Measurements from ENCODE around the gene OR2T11.

The OR2T11 gene

DNA sequence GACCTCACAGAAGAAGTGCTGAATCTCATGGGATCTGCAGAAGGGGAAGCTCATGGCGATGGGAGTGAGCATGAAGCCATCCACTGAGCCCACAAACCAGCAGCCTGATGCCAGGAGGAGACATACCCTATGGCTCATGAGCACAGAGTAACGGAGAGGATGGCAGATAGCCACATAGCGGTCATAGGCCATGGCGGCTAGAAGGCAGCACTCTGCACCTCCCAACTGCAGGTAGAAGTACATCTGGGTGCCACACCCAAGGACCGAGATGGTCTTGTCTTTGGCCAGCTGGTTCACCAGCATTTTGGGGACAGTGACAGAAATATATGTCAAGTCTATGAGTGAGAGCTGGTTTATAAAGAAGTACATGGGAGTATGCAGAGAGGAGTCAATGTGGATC, 41.7 kb downstream of the OR2T11 start:
- Histone ChIP-seq H3K14ac (ENCODE audit: low read length in 2 of 2) (no peak overlapping the region), H3K9ac (ENCODE audit: low read length) (no peak overlapping the region), H3K27ac (ENCODE audit: low read length, poor library complexity, severe bottlenecking) (no peak overlapping the region), H2BK12ac (ENCODE audit: low read length in 2 of 2) (no peak overlapping the region), H3K4me1 (ENCODE audit: control insufficient read depth, insufficient read depth, low read depth, low read length) (no peaks in the 10 kb centered on the region), H4K91ac (ENCODE audit: low read length) (no peak overlapping the region), H2BK5ac (ENCODE audit: low read depth, low read length, poor library complexity, severe bottlenecking) (no peak overlapping the region), H2AK5ac (ENCODE audit: low read length, severe bottlenecking) (no peak overlapping the region), H3K4me3 (ENCODE audit: insufficient read depth in 1 of 2, low read depth in 1 of 2, low read length in 2 of 2) (no peak overlapping the region), H3K27me3 (ENCODE audit: control insufficient read depth in 1 of 2, insufficient read depth in 1 of 2, low read length in 2 of 2) (no peaks in the 10 kb centered on the region), H3K36me3 (ENCODE audit: control insufficient read depth in 1 of 2, insufficient read depth in 2 of 2, low read depth in 1 of 2, low read length in 2 of 2) (no peaks in the 10 kb centered on the region), H3K9me3 (ENCODE audit: control insufficient read depth, low read length) (peaks cover 12% of the 10 kb centered on the region), H2BK15ac (ENCODE audit: low read depth, poor library complexity, severe bottlenecking) (no peak overlapping the region), H2AFZ (ENCODE audit: low read depth, low read length) (no peak overlapping the region), H3K18ac (ENCODE audit: low read depth in 1 of 2, low read length in 2 of 2) (no peak overlapping the region), H4K8ac (ENCODE audit: low read length) (no peak overlapping the region), H3K4me2 (ENCODE audit: low read length, poor library complexity, severe bottlenecking) (no peak overlapping the region), H3K23ac (ENCODE audit: low read length in 2 of 2) (no peak overlapping the region), H3K79me1 (replicated peaks; ENCODE audit: low read length, poor library complexity, severe bottlenecking) (no peaks in the 10 kb centered on the region), H2BK120ac (ENCODE audit: low read depth, low read length) (no peak overlapping the region), H3K4ac (ENCODE audit: low read depth in 1 of 2, low read length in 2 of 2) (no peak overlapping the region)
- WGBS, result 68% methylated on average over 5 of the region's 5 CpGs
- no peak for DNase-seq

DNA sequence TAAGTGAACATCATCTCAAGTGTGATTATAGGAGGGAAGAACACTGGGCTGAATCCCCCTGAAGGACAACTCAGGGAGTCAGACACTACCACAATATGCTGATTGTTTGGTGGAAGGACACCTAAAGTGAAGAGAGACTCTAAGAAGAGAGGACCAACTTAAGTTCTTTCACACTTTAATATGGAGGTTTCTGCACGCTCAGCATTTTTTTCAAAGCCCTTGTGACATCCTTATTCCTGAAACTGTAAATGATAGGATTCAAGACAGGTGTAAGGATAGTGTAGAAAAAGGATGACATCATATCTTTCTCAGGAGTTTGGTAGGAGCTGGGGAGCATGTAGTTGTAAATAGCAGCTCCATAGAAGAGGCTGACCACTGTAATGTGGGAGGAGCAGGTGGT, 42.2 kb downstream of the OR2T11 start:
- Histone ChIP-seq H3K27me3 (ENCODE audit: control insufficient read depth in 1 of 2, insufficient read depth in 1 of 2, low read length in 2 of 2) (no peaks in the 10 kb centered on the region), H2BK120ac (ENCODE audit: low read depth, low read length) (no peak overlapping the region), H3K9ac (ENCODE audit: low read length) (no peak overlapping the region), H3K27ac (ENCODE audit: low read length, poor library complexity, severe bottlenecking) (no peak overlapping the region), H3K18ac (ENCODE audit: low read depth in 1 of 2, low read length in 2 of 2) (no peak overlapping the region), H2BK15ac (ENCODE audit: low read depth, poor library complexity, severe bottlenecking) (no peak overlapping the region), H3K4me1 (ENCODE audit: control insufficient read depth, insufficient read depth, low read depth, low read length) (no peaks in the 10 kb centered on the region), H3K23ac (ENCODE audit: low read length in 2 of 2) (no peak overlapping the region), H2BK12ac (ENCODE audit: low read length in 2 of 2) (no peak overlapping the region), H2BK5ac (ENCODE audit: low read depth, low read length, poor library complexity, severe bottlenecking) (no peak overlapping the region), H4K8ac (ENCODE audit: low read length) (no peak overlapping the region), H3K36me3 (ENCODE audit: control insufficient read depth in 1 of 2, insufficient read depth in 2 of 2, low read depth in 1 of 2, low read length in 2 of 2) (no peaks in the 10 kb centered on the region), H3K9me3 (ENCODE audit: control insufficient read depth, low read length) (peaks cover 12% of the 10 kb centered on the region), H2AFZ (ENCODE audit: low read depth, low read length) (no peak overlapping the region), H2AK5ac (ENCODE audit: low read length, severe bottlenecking) (no peak overlapping the region), H3K4me3 (ENCODE audit: insufficient read depth in 1 of 2, low read depth in 1 of 2, low read length in 2 of 2) (no peak overlapping the region), H4K91ac (ENCODE audit: low read length) (no peak overlapping the region), H3K14ac (ENCODE audit: low read length in 2 of 2) (no peak overlapping the region), H3K4me2 (ENCODE audit: low read length, poor library complexity, severe bottlenecking) (no peak overlapping the region), H3K79me1 (replicated peaks; ENCODE audit: low read length, poor library complexity, severe bottlenecking) (no peaks in the 10 kb centered on the region), H3K4ac (ENCODE audit: low read depth in 1 of 2, low read length in 2 of 2) (no peak overlapping the region)
- no peak for DNase-seq
- 60% methylated on average over 1 of the region's 1 CpG for WGBS

DNA sequence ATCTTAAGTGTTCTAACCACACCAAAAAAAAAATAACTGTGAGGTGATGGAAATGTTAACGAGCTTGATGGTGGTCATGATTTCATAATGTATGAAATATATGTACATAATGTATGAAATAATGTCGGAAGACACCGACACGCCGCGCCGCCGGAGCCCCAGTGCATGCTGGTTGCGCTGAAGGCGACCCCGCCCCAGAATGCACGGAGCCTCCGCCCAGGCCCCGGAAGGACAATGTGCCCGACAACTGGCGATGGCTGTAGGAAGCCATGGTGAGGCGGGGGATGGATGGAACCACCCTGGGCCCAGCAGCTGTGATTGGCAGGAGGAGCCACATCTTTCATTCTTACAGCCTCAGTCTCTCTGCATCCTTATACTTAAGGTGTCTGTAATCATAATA, 44.8 kb downstream of the OR2T11 start:
- H3K9ac ChIP-seq (ENCODE audit: low read length), result no peak overlapping the region
- peak overlapping the region; percentile 61 for H4K91ac ChIP-seq (ENCODE audit: low read length)
- H3K9me3 ChIP-seq (ENCODE audit: control insufficient read depth, low read length), result peaks cover 14% of the 10 kb centered on the region
- no peak overlapping the region for H3K27ac ChIP-seq (ENCODE audit: low read length, poor library complexity, severe bottlenecking)
- no peak overlapping the region for H4K8ac ChIP-seq (ENCODE audit: low read length)
- no peak overlapping the region for H2AFZ ChIP-seq (ENCODE audit: low read depth, low read length)
- H3K27me3 ChIP-seq (ENCODE audit: control insufficient read depth in 1 of 2, insufficient read depth in 1 of 2, low read length in 2 of 2), result no peaks in the 10 kb centered on the region
- H3K4ac ChIP-seq (ENCODE audit: low read depth in 1 of 2, low read length in 2 of 2), result no peak overlapping the region
- no peaks in the 10 kb centered on the region for H3K4me1 ChIP-seq (ENCODE audit: control insufficient read depth, insufficient read depth, low read depth, low read length)
- no peak overlapping the region for H2BK120ac ChIP-seq (ENCODE audit: low read depth, low read length)
- H3K23ac ChIP-seq (ENCODE audit: low read length in 2 of 2), result no peak overlapping the region
- H3K4me3 ChIP-seq (ENCODE audit: insufficient read depth in 1 of 2, low read depth in 1 of 2, low read length in 2 of 2), result no peak overlapping the region
- no peaks in the 10 kb centered on the region for H3K79me1 ChIP-seq (replicated peaks; ENCODE audit: low read length, poor library complexity, severe bottlenecking)
- H3K18ac ChIP-seq (ENCODE audit: low read depth in 1 of 2, low read length in 2 of 2), result no peak overlapping the region
- H3K4me2 ChIP-seq (ENCODE audit: low read length, poor library complexity, severe bottlenecking), result no peak overlapping the region
- no peak overlapping the region for H2BK5ac ChIP-seq (ENCODE audit: low read depth, low read length, poor library complexity, severe bottlenecking)
- WGBS, result 90% methylated on average over 16 of the region's 17 CpGs
- no peak overlapping the region for H2BK12ac ChIP-seq (ENCODE audit: low read length in 2 of 2)
- no peak for DNase-seq
- no peaks in the 10 kb centered on the region for H3K36me3 ChIP-seq (ENCODE audit: control insufficient read depth in 1 of 2, insufficient read depth in 2 of 2, low read depth in 1 of 2, low read length in 2 of 2)
- no peak overlapping the region for H2AK5ac ChIP-seq (ENCODE audit: low read length, severe bottlenecking)
- H2BK15ac ChIP-seq (ENCODE audit: low read depth, poor library complexity, severe bottlenecking), result no peak overlapping the region
- H3K14ac ChIP-seq (ENCODE audit: low read length in 2 of 2), result no peak overlapping the region

DNA sequence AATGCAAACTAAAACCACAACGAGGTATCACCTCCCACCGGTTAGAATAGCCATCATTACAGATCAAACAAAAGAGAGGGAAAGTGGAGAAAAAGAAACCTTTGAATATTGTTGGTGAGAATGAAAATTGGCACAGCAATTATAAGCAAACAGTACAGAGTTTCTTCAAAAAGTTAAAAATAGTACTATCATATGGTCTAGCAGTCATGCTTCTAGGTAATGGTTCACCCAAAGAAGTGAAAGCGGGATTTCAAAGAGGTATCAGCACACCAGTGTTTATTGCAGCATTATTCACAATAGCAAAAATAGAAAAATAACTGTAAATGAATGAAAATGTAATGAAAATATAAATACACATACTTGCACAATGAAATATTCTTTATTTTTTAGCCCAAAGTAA, 45.6 kb downstream of the OR2T11 start:
- H2BK120ac ChIP-seq (ENCODE audit: low read depth, low read length), result no peak overlapping the region
- H2BK5ac ChIP-seq (ENCODE audit: low read depth, low read length, poor library complexity, severe bottlenecking), result no peak overlapping the region
- H2AFZ ChIP-seq (ENCODE audit: low read depth, low read length), result no peak overlapping the region

More for the DNA sequence above, 45.6 kb downstream of the OR2T11 start:
- no peak overlapping the region for H2AK5ac ChIP-seq (ENCODE audit: low read length, severe bottlenecking)
- no peak overlapping the region for H2BK12ac ChIP-seq (ENCODE audit: low read length in 2 of 2)
- H3K4me1 ChIP-seq (ENCODE audit: control insufficient read depth, insufficient read depth, low read depth, low read length), result no peaks in the 10 kb centered on the region
- no peaks in the 10 kb centered on the region for H3K27me3 ChIP-seq (ENCODE audit: control insufficient read depth in 1 of 2, insufficient read depth in 1 of 2, low read length in 2 of 2)
- no peak overlapping the region for H3K4me3 ChIP-seq (ENCODE audit: insufficient read depth in 1 of 2, low read depth in 1 of 2, low read length in 2 of 2)
- H3K14ac ChIP-seq (ENCODE audit: low read length in 2 of 2), result no peak overlapping the region
- no peaks in the 10 kb centered on the region for H3K79me1 ChIP-seq (replicated peaks; ENCODE audit: low read length, poor library complexity, severe bottlenecking)
- no peak overlapping the region for H4K8ac ChIP-seq (ENCODE audit: low read length)
- no peak overlapping the region for H3K23ac ChIP-seq (ENCODE audit: low read length in 2 of 2)
- H3K27ac ChIP-seq (ENCODE audit: low read length, poor library complexity, severe bottlenecking), result no peak overlapping the region
- H2BK15ac ChIP-seq (ENCODE audit: low read depth, poor library complexity, severe bottlenecking), result no peak overlapping the region
- H3K9ac ChIP-seq (ENCODE audit: low read length), result no peak overlapping the region
- DNase-seq, result no peak
- no peak overlapping the region for H4K91ac ChIP-seq (ENCODE audit: low read length)
- no peak overlapping the region for H3K4ac ChIP-seq (ENCODE audit: low read depth in 1 of 2, low read length in 2 of 2)
- H3K4me2 ChIP-seq (ENCODE audit: low read length, poor library complexity, severe bottlenecking), result no peak overlapping the region
- peaks cover 14% of the 10 kb centered on the region for H3K9me3 ChIP-seq (ENCODE audit: control insufficient read depth, low read length)
- no peak overlapping the region for H3K18ac ChIP-seq (ENCODE audit: low read depth in 1 of 2, low read length in 2 of 2)
- no peaks in the 10 kb centered on the region for H3K36me3 ChIP-seq (ENCODE audit: control insufficient read depth in 1 of 2, insufficient read depth in 2 of 2, low read depth in 1 of 2, low read length in 2 of 2)
- WGBS, result no CpG with 5 or more reads among the region's 3 CpGs

Data from mesenchymal stem cell (in vitro differentiated cells and primary cell).